HG02852 (cell line): ENCODE measurements around the gene ADGRE1.

Experiments
- ATAC-seq: cut with Tn5 transposase; IDR thresholded peaks from one replicate; pipeline ENCODE4 v1.9.1; 2021; ENCODE audit warnings: mild to moderate bottlenecking, moderate library complexity; ENCODE audit not compliant: unreplicated experiment

The ADGRE1 gene

DNA sequence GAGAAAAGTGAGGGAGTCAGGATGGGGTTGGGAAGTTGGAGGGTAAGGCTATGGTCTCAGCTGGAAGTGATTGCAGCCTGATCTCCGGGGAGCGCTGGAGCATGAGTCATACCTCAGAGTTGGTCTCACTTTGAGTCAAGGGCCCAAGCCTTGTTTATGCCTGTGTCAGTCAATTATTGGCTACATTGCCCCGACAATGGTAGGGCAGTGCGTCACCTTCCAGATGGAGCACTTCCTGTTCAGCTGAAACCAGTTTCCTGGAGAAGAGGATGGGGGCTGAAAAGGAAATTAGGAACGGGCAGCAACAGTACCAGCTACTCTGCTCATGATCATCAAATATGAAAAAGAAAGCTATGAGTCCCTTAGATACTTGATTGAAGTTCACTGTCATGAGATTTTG lies 60.4 kb downstream of the ADGRE1 start:
- ATAC-seq: no peak

GRCh38 chr19:6948884-6949283 lies 61.5 kb downstream of the ADGRE1 start:
- ATAC-seq: no peak

- ATAC-seq: no peak
Measured at GRCh38 chr19:6952956-6953355, 65.6 kb downstream of the ADGRE1 start.

DNA sequence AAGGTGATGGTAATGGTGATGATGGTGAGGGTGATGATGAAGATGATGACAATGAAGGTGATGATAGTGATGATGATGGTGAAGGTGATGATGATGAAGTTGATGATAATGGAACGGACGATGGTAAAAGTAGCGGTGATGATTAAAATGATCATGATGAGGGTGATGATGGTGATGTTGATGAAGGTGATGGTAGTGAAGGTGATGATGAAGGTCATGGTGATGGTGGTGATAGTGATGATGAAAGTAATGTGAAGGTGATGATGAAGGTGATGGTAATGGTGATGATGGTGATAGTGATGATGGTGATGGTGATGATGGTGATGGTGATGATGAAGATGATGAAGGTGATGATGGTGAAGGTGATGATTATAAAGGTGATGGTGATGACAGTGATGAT lies 67.7 kb downstream of the ADGRE1 start:
- no peak for ATAC-seq

- no peak for ATAC-seq
Measured at GRCh38 chr19:6956573-6956972, 69.2 kb downstream of the ADGRE1 start.

GRCh38 chr19:6958791-6959190 lies 71.4 kb downstream of the ADGRE1 start:
- ATAC-seq: no peak

DNA sequence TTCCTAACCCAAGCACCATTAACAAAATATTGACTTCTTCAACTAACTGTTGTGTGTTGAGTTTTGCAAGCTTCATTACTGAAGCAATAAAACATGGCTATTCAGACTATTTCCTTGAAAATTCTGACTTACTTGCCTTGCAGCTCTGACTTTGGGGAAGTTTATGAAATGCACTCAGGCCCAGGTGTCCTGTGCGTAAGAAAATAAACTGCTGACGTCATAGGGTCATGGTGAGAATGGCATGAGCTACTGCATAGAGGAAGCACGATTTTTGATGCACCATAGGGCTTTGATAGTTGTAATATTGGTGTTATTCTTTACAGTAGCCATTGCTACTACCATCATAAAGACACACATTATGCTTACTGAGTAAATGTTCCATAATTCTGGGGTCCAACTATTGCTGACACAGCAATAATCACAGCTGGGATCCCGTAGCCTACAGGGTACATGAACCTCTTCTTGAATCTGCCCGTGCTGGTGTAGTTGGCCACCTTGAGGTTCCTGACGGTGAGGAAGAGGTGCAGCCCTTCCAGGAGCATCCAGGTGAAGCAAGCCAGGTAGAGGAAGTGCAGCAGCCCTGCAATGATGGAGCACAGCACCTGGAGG lies 76.0 kb downstream of the ADGRE1 start:
- ATAC-seq: no peak

DNA sequence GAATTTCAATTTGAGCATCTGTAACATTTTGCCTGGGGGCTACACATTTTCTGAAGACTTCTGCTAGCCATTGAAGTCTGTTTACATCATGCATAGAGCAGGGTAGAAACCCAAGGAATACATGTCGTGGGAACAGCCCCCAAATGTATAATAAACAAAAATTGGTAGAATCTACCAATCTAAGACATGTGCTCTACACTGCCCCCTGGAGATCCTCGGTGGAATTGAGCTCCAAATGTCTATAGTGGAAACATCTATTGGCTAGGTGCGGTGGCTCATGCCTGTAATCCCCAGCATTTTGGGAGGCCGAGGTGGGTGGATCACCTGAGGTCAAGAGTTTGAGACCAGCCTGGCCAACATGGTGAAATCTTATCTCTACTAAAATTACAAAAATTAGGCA lies 76.6 kb downstream of the ADGRE1 start:
- no peak for ATAC-seq

GRCh38 chr19:6967967-6968366 lies 80.6 kb downstream of the ADGRE1 start:
- ATAC-seq: no peak

DNA sequence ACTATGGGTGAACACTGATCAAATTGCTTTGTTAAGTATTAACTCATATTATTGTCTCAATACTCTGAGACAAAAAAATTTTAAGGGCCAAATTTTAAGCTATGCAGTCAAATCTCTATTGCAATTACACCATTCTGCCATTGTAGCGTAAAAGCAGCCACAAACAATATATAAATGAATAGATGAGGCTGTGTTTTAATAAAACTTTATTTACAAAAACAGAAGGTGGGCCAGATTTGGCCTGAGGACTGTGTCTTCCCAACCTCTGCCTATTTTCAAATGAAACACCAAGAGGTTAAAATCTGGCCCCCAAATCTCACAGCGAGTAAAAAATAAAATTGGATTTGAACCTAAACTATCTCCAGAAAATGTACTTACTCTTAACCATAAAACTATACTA lies 82.1 kb downstream of the ADGRE1 start:
- no peak for ATAC-seq

- no peak for ATAC-seq
Measured at GRCh38 chr19:6970021-6970420, 82.6 kb downstream of the ADGRE1 start.

GRCh38 chr19:6970443-6970842 lies 83.1 kb downstream of the ADGRE1 start:
- no peak for ATAC-seq

GRCh38 chr19:6971366-6971765 lies 84.0 kb downstream of the ADGRE1 start:
- ATAC-seq: no peak

- no peak for ATAC-seq
Measured at GRCh38 chr19:6976197-6976596, 88.8 kb downstream of the ADGRE1 start.

- ATAC-seq: no peak
Measured at GRCh38 chr19:6979399-6979798, 92.0 kb downstream of the ADGRE1 start.

DNA sequence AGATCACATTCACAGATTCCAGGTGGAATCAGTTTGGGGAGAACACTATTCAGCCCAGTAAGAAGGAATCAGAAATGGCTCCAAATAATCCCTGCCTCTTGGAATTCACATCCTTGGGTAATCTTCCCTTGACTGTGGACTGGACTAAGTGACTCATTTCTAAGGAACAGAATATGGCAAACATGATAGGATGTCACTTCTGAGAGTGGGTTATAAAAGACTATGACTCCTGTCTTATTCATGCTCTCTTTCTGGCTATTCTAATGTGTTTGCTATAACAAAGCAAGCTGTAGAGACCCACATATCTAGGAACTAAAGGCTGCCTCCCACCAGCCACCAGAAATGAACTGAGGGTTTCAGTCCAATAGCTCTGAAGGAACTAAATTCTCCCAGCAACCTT lies 96.1 kb downstream of the ADGRE1 start:
- ATAC-seq: no peak

DNA sequence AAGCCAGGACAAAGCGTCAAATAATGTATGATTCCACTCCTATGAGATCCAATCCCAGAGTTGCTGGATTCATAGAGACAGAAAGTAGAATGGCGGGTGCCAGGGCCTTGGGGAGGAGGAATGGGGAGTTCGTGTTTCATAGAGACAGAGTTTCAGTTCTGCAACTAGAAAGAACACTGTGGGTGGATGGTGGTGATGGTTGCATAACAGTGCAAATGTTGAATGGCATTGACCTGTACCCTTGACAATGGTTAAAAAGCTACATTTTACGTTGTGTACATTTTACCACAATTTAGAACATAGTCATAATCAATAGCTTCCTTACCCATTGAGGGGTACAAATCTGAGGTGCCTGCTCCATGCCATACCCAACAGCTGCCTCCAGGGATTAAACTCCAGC lies 100.5 kb downstream of the ADGRE1 start:
- no peak for ATAC-seq

GRCh38 chr19:6988257-6988656 lies 100.9 kb downstream of the ADGRE1 start:
- no peak for ATAC-seq
